H1 (cell line): ENCODE data around the gene CFAP298. TPM values are rescaled to one million over a fixed set of nuclear protein-coding genes. Genes with fewer than 3 reads are reported as not detected.

ENCODE experiments used
- CTCF ChIA-PET: fragments of 300-600 bp; sonication (Branson Sonifier 250); formaldehyde crosslinking; loops from one replicate; lab custom pipeline; 2021; ENCODE audit not compliant: partially characterized antibody; lab: Charles Lee
- POLR2A ChIA-PET: fragments of 300-600 bp; sonication (Branson Sonifier 250); formaldehyde crosslinking; loops from one replicate; lab custom pipeline; 2021; ENCODE audit warnings: inconsistent platforms; ENCODE audit not compliant: partially characterized antibody; lab: Charles Lee
- DNase-seq, 2 experiments: peaks; one replicate each; pipeline versions ENCODE4 v3.0.0 to v3.0.0-alpha.2; 2010 to 2022; ENCODE audit warnings: low spot score in 2 of 2, low read depth in 1 of 2, mixed read lengths in 1 of 2
- FAIRE-seq: peaks from 2 replicates; lab custom pipeline; 2011; peaks lifted over from hg19 to GRCh38; lab: Jason Lieb, UNC
- H2AFZ ChIP-seq: 2 replicates; pipeline ENCODE4 v1.8.1; 2012; ENCODE audit warnings: low read length, inconsistent platforms
- H2AK5ac ChIP-seq: 2 replicates; pipeline ENCODE4 v1.6.1; 2013; ENCODE audit warnings: low read depth, low read length
- H2BK120ac ChIP-seq: replicated peaks from 2 replicates; pipeline ENCODE3; 2013; ENCODE audit warnings: low read depth, low read length, inconsistent platforms
- H2BK12ac ChIP-seq: 2 replicates; pipeline ENCODE4 v1.6.1; 2013; ENCODE audit warnings: low read depth, low read length
- H2BK15ac ChIP-seq: 2 replicates; pipeline ENCODE4 v1.6.1; 2013; ENCODE audit warnings: low read length
- H2BK20ac ChIP-seq: 2 replicates; pipeline ENCODE4 v1.6.1; 2013; ENCODE audit warnings: low read length
- H2BK5ac ChIP-seq: 2 replicates; pipeline ENCODE4 v1.6.1; 2013; ENCODE audit warnings: low read depth, low read length
- H3K14ac ChIP-seq: 2 replicates; pipeline ENCODE4 v1.6.1; 2013; ENCODE audit warnings: inconsistent platforms; ENCODE audit not compliant: insufficient read length
- H3K18ac ChIP-seq: 2 replicates; pipeline ENCODE4 v1.6.1; 2013; ENCODE audit warnings: low read length; ENCODE audit errors: extremely low read depth
- H3K23ac ChIP-seq: 2 replicates; pipeline ENCODE4 v1.6.1; 2013; ENCODE audit warnings: inconsistent platforms; ENCODE audit not compliant: insufficient read length
- H3K23me2 ChIP-seq: 2 replicates; pipeline ENCODE4 v1.6.1; 2013; ENCODE audit warnings: low read depth, low read length
- H3K27ac ChIP-seq: 2 replicates; pipeline ENCODE4 v1.6.1; 2011; ENCODE audit warnings: low read depth, low read length, inconsistent platforms
- H3K27me3 ChIP-seq, 4 experiments: replicated peaks in 1 of 4; 1 replicate in 1 of 4; 2 replicates in 3 of 4; pipeline versions ENCODE4 v1.6.1 to v1.8.1; 2011 to 2013; ENCODE audit warnings: low read length in 3 of 4, mild to moderate bottlenecking in 3 of 4, inconsistent platforms in 2 of 4, mixed read lengths in 2 of 4, moderate library complexity in 1 of 4; ENCODE audit not compliant: control insufficient read depth in 3 of 4, insufficient read depth in 3 of 4; ENCODE audit errors: extremely low read depth in 1 of 4
- H3K36me3 ChIP-seq, 4 experiments: 2 replicates each; pipeline versions ENCODE4 v1.6.1 to v1.8.1; 2011 to 2013; ENCODE audit warnings: mild to moderate bottlenecking in 4 of 4, low read length in 3 of 4, moderate library complexity in 2 of 4, control low read depth in 1 of 4, inconsistent platforms in 1 of 4; ENCODE audit not compliant: insufficient read depth in 4 of 4, control insufficient read depth in 2 of 4
- H3K4ac ChIP-seq: replicated peaks from 2 replicates; pipeline ENCODE3; 2013; ENCODE audit warnings: low read length, low read depth, mixed read lengths, inconsistent platforms; ENCODE audit not compliant: insufficient read length
- H3K4me1 ChIP-seq, 4 experiments: replicated peaks in 1 of 4; 1 replicate in 1 of 4; 2 replicates in 3 of 4; pipeline versions ENCODE4 v1.6.1 to v1.8.1; 2011 to 2013; ENCODE audit warnings: low read length in 3 of 4, inconsistent platforms in 2 of 4, mixed read lengths in 1 of 4; ENCODE audit not compliant: insufficient read depth in 4 of 4, control insufficient read depth in 3 of 4
- H3K4me2 ChIP-seq, 2 experiments: 2 replicates each; pipeline versions ENCODE4 v1.6.1 to v1.8.1; 2011 to 2013; ENCODE audit warnings: low read depth in 2 of 2, low read length in 2 of 2, control low read depth in 1 of 2, inconsistent platforms in 1 of 2, mild to moderate bottlenecking in 1 of 2; ENCODE audit not compliant: insufficient read depth in 1 of 2
- H3K4me3 ChIP-seq, 4 experiments: fragments of 200-600, 300-600 bp in 1 of 4; sonication (generic), shearing (Covaris generic), sonication (Bioruptor Twin) in 1 of 4; 2 replicates each; pipeline versions ENCODE4 v1.5.1 to v1.8.1; 2011 to 2016; ENCODE audit warnings: low read length in 4 of 4, low read depth in 3 of 4, control low read depth in 2 of 4, inconsistent platforms in 2 of 4, mild to moderate bottlenecking in 2 of 4, mixed read lengths in 1 of 4, moderate library complexity in 1 of 4; ENCODE audit not compliant: insufficient read depth in 2 of 4; ENCODE audit errors: extremely low read depth in 1 of 4
- H3K56ac ChIP-seq: replicated peaks from 2 replicates; pipeline ENCODE3; 2013; ENCODE audit warnings: low read depth, mild to moderate bottlenecking, mixed read lengths, low read length, inconsistent platforms; ENCODE audit not compliant: insufficient read length
- H3K79me1 ChIP-seq: 2 replicates; pipeline ENCODE4 v1.6.1; 2013; ENCODE audit warnings: low read depth, low read length, control low read depth
- H3K79me2 ChIP-seq, 2 experiments: 2 replicates each; pipeline versions ENCODE4 v1.6.1 to v1.8.1; 2012 to 2013; ENCODE audit warnings: low read length in 2 of 2, mild to moderate bottlenecking in 2 of 2, inconsistent platforms in 1 of 2; ENCODE audit not compliant: insufficient read depth in 2 of 2, control insufficient read depth in 1 of 2
- H3K9ac ChIP-seq, 4 experiments: replicated peaks in 1 of 4; 1 replicate in 1 of 4; 2 replicates in 3 of 4; pipeline versions ENCODE4 v1.6.1 to v1.8.1; 2011 to 2013; ENCODE audit warnings: low read depth in 3 of 4, low read length in 3 of 4, control low read depth in 2 of 4, mild to moderate bottlenecking in 2 of 4, moderate library complexity in 2 of 4, inconsistent platforms in 1 of 4; ENCODE audit errors: extremely low read depth in 1 of 4
- H3K9me3 ChIP-seq, 2 experiments: 2 replicates each; pipeline versions ENCODE4 v1.6.1 to v1.8.1; 2012 to 2013; ENCODE audit warnings: mild to moderate bottlenecking in 2 of 2, moderate library complexity in 2 of 2, control low read depth in 1 of 2, inconsistent platforms in 1 of 2, low read depth in 1 of 2, low read length in 1 of 2, mixed read lengths in 1 of 2; ENCODE audit not compliant: insufficient read depth in 2 of 2
- H4K20me1 ChIP-seq, 2 experiments: replicated peaks in 1 of 2; 2 replicates each; pipeline versions ENCODE3 to v1.8.1; 2011 to 2013; ENCODE audit warnings: inconsistent platforms in 2 of 2, low read length in 2 of 2, mild to moderate bottlenecking in 1 of 2; ENCODE audit not compliant: insufficient read depth in 2 of 2, control insufficient read depth in 1 of 2
- H4K5ac ChIP-seq: 2 replicates; pipeline ENCODE4 v1.6.1; 2013; ENCODE audit warnings: low read length, low read depth, mixed read lengths, inconsistent platforms; ENCODE audit not compliant: insufficient read length
- H4K8ac ChIP-seq: 2 replicates; pipeline ENCODE4 v1.8.0; 2013; ENCODE audit warnings: mild to moderate bottlenecking, moderate library complexity, low read length, inconsistent platforms; ENCODE audit not compliant: insufficient read depth; ENCODE audit errors: extremely low read depth
- H4K91ac ChIP-seq: replicated peaks from 2 replicates; pipeline ENCODE3; 2013; ENCODE audit warnings: low read length, mixed read lengths, inconsistent platforms; ENCODE audit not compliant: insufficient read length
- BACH1 ChIP-seq: IDR thresholded peaks from 2 replicates; pipeline ENCODE4 v1.6.1; 2012; ENCODE audit warnings: low read length, improper control_type of control experiment
- CBX5 ChIP-seq: fragments of 300-800, 300-1000 bp; sonication (generic); IDR thresholded peaks from 2 replicates; pipeline ENCODE4 v1.7.1; 2016; ENCODE audit warnings: antibody characterized with exemption, low read length, low read depth
- CREB1 ChIP-seq: IDR thresholded peaks from 2 replicates; pipeline ENCODE4 v1.6.1; 2012; ENCODE audit warnings: inconsistent platforms
- EP300 ChIP-seq, 2 experiments: IDR thresholded peaks; 1 replicate in 1 of 2; 2 replicates in 1 of 2; pipeline ENCODE4 v1.6.1; 2011 to 2012; ENCODE audit warnings: low read depth in 2 of 2, low read length in 2 of 2, mild to moderate bottlenecking in 2 of 2, borderline replicate concordance in 1 of 2, inconsistent platforms in 1 of 2, moderate library complexity in 1 of 2
- NANOG ChIP-seq: IDR thresholded peaks from 2 replicates; pipeline ENCODE4 v1.6.1; 2011; ENCODE audit warnings: low read length, low read depth, mild to moderate bottlenecking, inconsistent platforms; ENCODE audit not compliant: insufficient read depth, poor library complexity, severe bottlenecking
- NRF1 ChIP-seq: IDR thresholded peaks from 2 replicates; pipeline ENCODE4 v1.6.1; 2011; ENCODE audit warnings: mild to moderate bottlenecking, low read depth, low read length, improper control_type of control experiment
- PHF8 ChIP-seq: fragments of 200-600 bp; sonication (generic); conservative IDR thresholded peaks from 2 replicates; pipeline ENCODE4 v1.7.1; 2012; ENCODE audit warnings: low read depth, mild to moderate bottlenecking, inconsistent platforms, low read length, moderate library complexity
- POLR2A ChIP-seq, 2 experiments: IDR thresholded peaks; 1 replicate in 1 of 2; 2 replicates in 1 of 2; pipeline ENCODE4 v1.6.1; 2011; ENCODE audit warnings: low read depth in 2 of 2, low read length in 2 of 2, mild to moderate bottlenecking in 2 of 2; ENCODE audit errors: control extremely low read depth in 1 of 2
- RAD21 ChIP-seq, 2 experiments: IDR thresholded peaks in 1 of 2; conservative IDR thresholded peaks in 1 of 2; 2 replicates each; pipeline ENCODE4 v1.6.1; 2011; ENCODE audit warnings: low read depth in 2 of 2, low read length in 2 of 2, improper control_type of control experiment in 1 of 2, inconsistent platforms in 1 of 2, mild to moderate bottlenecking in 1 of 2, moderate library complexity in 1 of 2
- SAP30 ChIP-seq: fragments of 300-600 bp; sonication (generic); IDR thresholded peaks from 2 replicates; pipeline ENCODE4 v1.7.1; 2012; ENCODE audit warnings: low read length, moderate library complexity, mild to moderate bottlenecking, inconsistent platforms; ENCODE audit not compliant: insufficient read depth, insufficient replicate concordance
- SIRT6 ChIP-seq: IDR thresholded peaks from one replicate; pipeline ENCODE4 v1.7.1; 2012; ENCODE audit warnings: low read length, inconsistent platforms
- SP1 ChIP-seq: IDR thresholded peaks from 2 replicates; pipeline ENCODE4 v1.6.1; 2011; ENCODE audit warnings: low read depth, low read length
- TAF7 ChIP-seq: optimal IDR thresholded peaks from 2 replicates; pipeline ENCODE3; 2011; ENCODE audit warnings: low read depth, mild to moderate bottlenecking, inconsistent platforms, low read length, moderate library complexity, borderline replicate concordance
- TEAD4 ChIP-seq: IDR thresholded peaks from 2 replicates; pipeline ENCODE4 v1.6.1; 2012; ENCODE audit warnings: low read depth, low read length, inconsistent platforms, mixed read lengths
- WGBS, 2 experiments: shearing (Covaris generic) in 1 of 2; methylation state at CpG; one replicate each; pipeline versions ENCODE4 v1.1.6 to v1.1.7; 2013 to 2015; ENCODE audit warnings: low lambda C conversion rate in 2 of 2, mixed read lengths in 2 of 2, inconsistent platforms in 1 of 2, low coverage in 1 of 2, missing lambda C conversion rate in 1 of 2; ENCODE audit not compliant: insufficient replicate concordance in 2 of 2, insufficient coverage in 1 of 2, insufficient read length in 1 of 2; ENCODE audit errors: extremely low coverage in 1 of 2, missing lambda C conversion rate in 1 of 2; 5-methylcytosine and 5-hydroxymethylcytosine counted together
- polyA plus RNA-seq, 7 experiments: library from polyadenylated mRNA; depleted of rRNA in 3 of 7; stranded (reverse) in 5 of 7; unstranded in 2 of 7; fragments of >200 nt in 5 of 7; fragments of 200-250 nt in 2 of 7; gene quantifications; 1 replicate in 5 of 7; 2 replicates in 1 of 7; 4 replicates in 1 of 7; pipeline versions ENCODE4 v1.2.1 to v1.2.3, GENCODE V29; 2011 to 2013; ENCODE audit warnings: missing spikeins in 2 of 7, mixed read lengths in 2 of 7
- total RNA-seq: library from RNA; stranded (reverse); fragmentation: NEBNext Ultra II Directional; extraction: Animal tissue kit (Norgen Biotek cat#: 25700); gene quantifications from 2 replicates; pipeline ENCODE4 v1.2.1, GENCODE V29; 2021

Gene CFAP298
- total and polyA plus RNA-seq, 2 of the 8 experiments (the other 6 are each of a cell fraction or from before 2014, with no cell fraction given) = 43.0 to 68.1 TPM

- Histone ChIP-seq H3K9ac (peak overlapping the region in 3 of 4 experiments; percentile 67 to 92 (median 92); a peak in 6 of 7 replicates), H2AFZ (peak overlapping the region; percentile 99), H2BK15ac (no peak overlapping the region), H3K79me1 (0 out of 2 replicates have a peak, but pooled peaks cover 2% of the 10 kb centered on the region), H3K56ac (no peak overlapping the region), H3K27ac (peak overlapping the region; percentile 95), H4K20me1 (no peaks in the 10 kb centered on the region), H2BK5ac (peak overlapping the region; percentile 91), H3K9me3 (no peaks in the 10 kb centered on the region), H3K27me3 (no peaks in the 10 kb centered on the region), H2AK5ac (no peak overlapping the region), H3K4me2 (peak overlapping the region; percentile 74 to 85), H3K18ac (no peak overlapping the region), H3K4me3 (peak overlapping the region; percentile 81 to 99 (median 96)), H4K8ac (peak overlapping the region; percentile 94), H2BK20ac (no peak overlapping the region), H3K4me1 (no peaks in the 10 kb centered on the region; a peak in 1 of 7 replicates), H3K79me2 (peaks cover 0 to 27% of the 10 kb centered on the region in 2 experiments; a peak in 2 of 4 replicates), H3K23me2 (peaks cover 8% of the 10 kb centered on the region), H3K4ac (no peak overlapping the region), H3K36me3 (peaks cover 0 to 19% (median 8%) of the 10 kb centered on the region in 4 experiments; a peak in 4 of 8 replicates), H3K14ac (no peak overlapping the region), H4K91ac (no peak overlapping the region), H4K5ac (peak overlapping the region; percentile 65), H3K23ac (no peak overlapping the region), H2BK120ac (no peak overlapping the region), H2BK12ac (no peak overlapping the region; the same call in 1 of the 2 replicates)
- no peak for DNase-seq
- 19% methylated on average over 12 of the region's 15 CpGs; no CpG with 5 or more reads in 1 of the 2 experiments for WGBS, 2 experiments
- POLR2A ChIA-PET = interaction anchor here (1.0 to 1.7 kb wide), 3 partner anchors 9 to 221 kb away, joined by 3 to 5 read pairs (median 4); no protein-coding TSS in a partner anchor
- CTCF ChIA-PET = interaction anchor here (0.5 to 1.5 kb wide), 3 partner anchors 66 to 211 kb away, joined by 3 read pairs; no protein-coding TSS in a partner anchor
- no peak for FAIRE-seq
- TF ChIP-seq POLR2A (IDR thresholded peaks at IDR 0.05; ENCODE audit: control extremely low read depth in 1 of 2, low read depth in 2 of 2, low read length in 2 of 2) (no peak), BACH1 (no peak), SP1 (no peak), SIRT6 (no peak), EP300 (IDR thresholded peaks at IDR 0.05; ENCODE audit: borderline replicate concordance in 1 of 2, low read depth in 2 of 2, low read length in 2 of 2) (no peak), RAD21 (IDR thresholded peaks at IDR 0.05 in 1 of 2, conservative IDR thresholded peaks at IDR 0.05 in 1 of 2; ENCODE audit: low read depth in 2 of 2, low read length in 2 of 2) (no peak), CBX5 (no peak), SAP30 (no peak), TEAD4 (no peak), NANOG (no peak), NRF1 (no peak), TAF7 (no peak), PHF8 (no peak; the same call in 1 of the 2 replicates), CREB1 (no peak)
Measured at GRCh38 chr21:32612999-32613337, 791 bp upstream of the CFAP298 start.
